Transverse colon (tissue), 4 donors: Measurements from ENCODE around the gene SLC25A48. TPM values are rescaled to one million over a fixed set of nuclear protein-coding genes. Genes with fewer than 3 reads are reported as not detected.

ENCODE experiments used
- DNase-seq: peaks from one replicate; pipeline ENCODE4 v3.0.0-alpha.2; 2019
- H3K27ac ChIP-seq, 4 donors: fragments of 200-600 bp; sonication (generic); 2 replicates each; pipeline ENCODE4 v1.5.1; 2016 to 2018; ENCODE audit warnings: inconsistent platforms in 4 of 4
- H3K27me3 ChIP-seq: fragments of 200-600 bp; sonication (generic); 2 replicates; pipeline ENCODE4 v1.5.1; 2017; ENCODE audit warnings: inconsistent platforms
- H3K36me3 ChIP-seq, 4 donors: fragments of 200-600 bp; sonication (generic); 2 replicates each; pipeline ENCODE4 v1.5.1; 2017 to 2019; ENCODE audit warnings: inconsistent platforms in 4 of 4
- H3K4me1 ChIP-seq, 4 donors: fragments of 200-600 bp; sonication (generic); 2 replicates each; pipeline ENCODE4 v1.5.1; 2017 to 2020; ENCODE audit warnings: inconsistent platforms in 4 of 4
- H3K4me3 ChIP-seq, 4 donors: fragments of 200-600 bp; sonication (generic); 1 replicate in 1 of 4; 2 replicates in 3 of 4; pipeline versions ENCODE4 v1.5.1 to v1.6.1; 2017 to 2019; ENCODE audit warnings: inconsistent platforms in 4 of 4
- H3K9me3 ChIP-seq, 2 donors: fragments of 200-600 bp; sonication (generic); 2 replicates each; pipeline ENCODE4 v1.5.1; 2017 to 2019; ENCODE audit warnings: inconsistent platforms in 2 of 2
- EP300 ChIP-seq: sonication (generic); formaldehyde crosslinking; IDR thresholded peaks from one replicate; pipeline ENCODE4 v1.6.1; 2017; ENCODE audit warnings: antibody characterized with exemption, low read depth
- POLR2A ChIP-seq: fragments of 450-650 bp; IDR thresholded peaks from one replicate; pipeline ENCODE4 v1.6.1; 2016; ENCODE audit warnings: antibody characterized with exemption, mild to moderate bottlenecking, moderate library complexity
- POLR2AphosphoS5 ChIP-seq, 3 donors: sonication (generic); formaldehyde crosslinking; IDR thresholded peaks; one replicate each; pipeline ENCODE4 v1.6.1; 2016; ENCODE audit warnings: antibody characterized with exemption in 3 of 3
- WGBS, 2 donors: methylation state at CpG; one replicate each; pipeline ENCODE4 v1.1.5; 2018; ENCODE audit warnings: low coverage in 1 of 2; 5-methylcytosine and 5-hydroxymethylcytosine counted together
- in situ Hi-C, 4 donors: fragments of 200-750 bp; cut with MboI; loops; one replicate each; pipeline versions ENCODE4 v1.15.0 to v1.15.1; 2017; ENCODE audit warnings: low sequenced_read_pairs in 3 of 4, low pct_ligation_motif_present in 1 of 4, low pct_unique_long_range_greater_than_20kb in 1 of 4
- intact Hi-C: fragments of 100-400 bp; cut with DNase I; formaldehyde crosslinking; loops from one replicate; pipeline ENCODE4 v1.15.1; 2023; ENCODE audit warnings: low total_unique reads
- total RNA-seq, 4 donors: library from RNA; depleted of rRNA; stranded (reverse); fragments of >200 nt; gene quantifications; one replicate each; pipeline ENCODE4 v1.1.0, GENCODE V29; 2016
- TF ChIP-seq, protein P1 (sequence below), 5 experiments: fragments of 200-600 bp in 3 of 5; fragments of 450-650 bp in 2 of 5; sonication (generic) in 3 of 5; IDR thresholded peaks; 1 replicate in 2 of 5; 2 replicates in 3 of 5; pipeline ENCODE4 v1.5.1; 2016 to 2017; ENCODE audit warnings: antibody characterized with exemption in 5 of 5, inconsistent platforms in 3 of 5, mild to moderate bottlenecking in 2 of 5, moderate library complexity in 1 of 5

The SLC25A48 gene
- total RNA-seq, 4 donors from 2014 or later: 0.48 to 2.6 (median 1.8) TPM; not detected in 1

DNA sequence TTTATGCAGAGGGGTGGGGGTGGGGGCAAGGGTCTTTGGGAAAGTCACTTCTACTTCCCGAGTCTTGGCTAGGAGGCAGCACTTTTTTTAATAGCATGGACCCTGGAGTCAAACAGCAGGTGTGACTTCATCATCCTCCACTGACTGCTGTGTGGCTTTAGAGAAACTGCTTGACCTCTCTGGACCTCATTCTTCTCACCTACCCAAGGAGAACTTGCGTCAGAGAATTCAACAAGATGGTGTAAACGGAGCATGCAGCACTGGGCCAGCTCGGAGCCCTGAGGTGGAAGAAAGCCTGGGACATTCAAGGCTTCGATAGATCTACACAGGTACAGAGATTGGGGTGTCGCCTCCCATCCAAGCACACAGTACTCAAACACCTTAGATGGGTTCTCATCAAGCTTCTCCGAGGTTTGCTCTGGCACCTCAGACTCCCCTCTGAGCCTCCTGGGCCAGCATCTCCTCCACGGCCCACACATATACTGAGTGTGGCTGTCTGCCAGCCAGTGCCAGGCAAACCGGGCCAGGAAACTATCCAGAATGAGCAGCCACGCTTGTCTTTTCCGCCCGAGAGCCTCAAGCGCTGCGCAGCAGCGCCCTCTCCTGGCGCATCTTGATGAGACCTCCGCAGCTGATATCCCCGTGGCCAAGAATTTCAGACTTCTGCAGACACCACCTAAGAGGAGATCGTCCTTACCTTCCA lies 4.6 kb upstream of the SLC25A48 start:
- 28% methylated on average over 19 of the region's 19 CpGs; no CpG with 5 or more reads in 1 of the 2 donors for WGBS, 2 donors
- Histone ChIP-seq H3K9me3 (no peaks in the 10 kb centered on the region), H3K4me3 (no peak overlapping the region), H3K27ac (no peak overlapping the region), H3K36me3 (no peaks in the 10 kb centered on the region), H3K4me1 (peaks cover 0 to 8% (median 4%) of the 10 kb centered on the region in 4 donors), H3K27me3 (peaks cover 45% of the 10 kb centered on the region)
- intact Hi-C loops: loop anchor here (5.0 to 10.0 kb wide), 2 partner anchors 263 to 345 kb away; no protein-coding TSS in a partner anchor
- TF ChIP-seq, protein P1, sequence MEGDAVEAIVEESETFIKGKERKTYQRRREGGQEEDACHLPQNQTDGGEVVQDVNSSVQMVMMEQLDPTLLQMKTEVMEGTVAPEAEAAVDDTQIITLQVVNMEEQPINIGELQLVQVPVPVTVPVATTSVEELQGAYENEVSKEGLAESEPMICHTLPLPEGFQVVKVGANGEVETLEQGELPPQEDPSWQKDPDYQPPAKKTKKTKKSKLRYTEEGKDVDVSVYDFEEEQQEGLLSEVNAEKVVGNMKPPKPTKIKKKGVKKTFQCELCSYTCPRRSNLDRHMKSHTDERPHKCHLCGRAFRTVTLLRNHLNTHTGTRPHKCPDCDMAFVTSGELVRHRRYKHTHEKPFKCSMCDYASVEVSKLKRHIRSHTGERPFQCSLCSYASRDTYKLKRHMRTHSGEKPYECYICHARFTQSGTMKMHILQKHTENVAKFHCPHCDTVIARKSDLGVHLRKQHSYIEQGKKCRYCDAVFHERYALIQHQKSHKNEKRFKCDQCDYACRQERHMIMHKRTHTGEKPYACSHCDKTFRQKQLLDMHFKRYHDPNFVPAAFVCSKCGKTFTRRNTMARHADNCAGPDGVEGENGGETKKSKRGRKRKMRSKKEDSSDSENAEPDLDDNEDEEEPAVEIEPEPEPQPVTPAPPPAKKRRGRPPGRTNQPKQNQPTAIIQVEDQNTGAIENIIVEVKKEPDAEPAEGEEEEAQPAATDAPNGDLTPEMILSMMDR (IDR thresholded peaks at IDR 0.05): peak; percentile 73 to 84 (median 77)
- TF ChIP-seq POLR2A: no peak
- peak; percentile 76 for DNase-seq
- in situ Hi-C loops: loop anchor here (5.0 to 25.0 kb wide), 3 partner anchors 273 to 368 kb away; partner anchors contain the start of gene TIFAB (in 2 of the 4)

DNA sequence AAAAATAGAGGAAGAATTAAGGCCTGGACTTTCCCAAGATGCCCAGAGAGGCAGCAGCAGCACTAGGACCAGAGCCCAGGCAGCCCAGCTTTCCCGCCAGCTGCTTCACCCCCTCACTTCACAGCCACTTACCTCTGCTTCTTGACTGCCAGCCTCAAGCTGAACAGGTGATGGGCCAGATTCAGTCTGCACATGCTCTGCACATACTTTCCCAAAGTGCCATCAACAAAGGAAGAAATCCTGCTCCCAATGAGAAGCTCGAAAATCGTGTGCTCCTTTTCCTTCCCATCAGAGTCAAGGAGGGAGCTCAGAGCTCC lies 4.1 kb upstream of the SLC25A48 start:
- WGBS, 2 donors: 58% methylated on average over 3 of the region's 3 CpGs; no CpG with 5 or more reads in 1 of the 2 donors
- intact Hi-C loops: loop anchor here (5.0 to 10.0 kb wide), 2 partner anchors 263 to 346 kb away; no protein-coding TSS in a partner anchor
- Histone ChIP-seq H3K4me1 (peaks cover 0 to 14% (median 6%) of the 10 kb centered on the region in 4 donors), H3K9me3 (no peaks in the 10 kb centered on the region), H3K4me3 (no peak overlapping the region), H3K36me3 (no peaks in the 10 kb centered on the region), H3K27me3 (peaks cover 51% of the 10 kb centered on the region), H3K27ac (no peak overlapping the region)
- TF ChIP-seq, protein P1 (IDR thresholded peaks at IDR 0.05): peak in 2 of 5 experiments; percentile 1 to 2
- TF ChIP-seq POLR2AphosphoS5 (IDR thresholded peaks at IDR 0.05): no peak
- in situ Hi-C loops: loop anchor here in 3 of 4 donors (5.0 to 25.0 kb wide), 3 partner anchors 273 to 368 kb away; partner anchors contain the start of gene TIFAB (in 2 of the 3)
- no peak for DNase-seq

DNA sequence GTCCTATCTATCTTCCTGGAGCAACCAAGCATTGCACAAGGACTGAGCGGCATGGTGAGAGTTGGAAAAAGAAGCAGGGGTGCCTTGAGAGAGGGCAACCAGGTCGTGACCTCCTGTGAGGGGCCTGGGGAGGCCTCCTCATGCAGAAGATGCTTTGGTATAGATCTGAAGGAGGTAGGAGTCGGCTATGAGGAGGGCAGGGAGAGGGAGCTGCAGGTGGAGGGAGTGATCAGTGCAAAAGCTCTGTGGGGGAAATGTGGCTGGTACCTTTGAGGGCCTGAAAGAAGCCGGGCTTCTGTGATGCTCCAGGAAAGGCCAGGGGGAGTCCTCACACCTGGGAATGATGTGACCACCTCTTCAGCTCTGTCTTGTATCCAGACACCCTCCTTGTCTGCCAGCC lies 3.6 kb upstream of the SLC25A48 start:
- TF ChIP-seq, protein P1 (IDR thresholded peaks at IDR 0.05): no peak
- TF ChIP-seq POLR2AphosphoS5 (IDR thresholded peaks at IDR 0.05) (no peak), POLR2A (no peak), EP300 (no peak)
- Histone ChIP-seq H3K27ac (no peak overlapping the region), H3K9me3 (no peaks in the 10 kb centered on the region), H3K4me3 (no peak overlapping the region), H3K4me1 (peaks cover 0 to 14% (median 6%) of the 10 kb centered on the region in 4 donors), H3K27me3 (peaks cover 54% of the 10 kb centered on the region), H3K36me3 (no peaks in the 10 kb centered on the region)
- in situ Hi-C loops (loop anchor here in 3 of 4 donors (5.0 to 25.0 kb wide), 3 partner anchors 274 to 369 kb away; partner anchors contain the start of gene TIFAB (in 2 of the 3)), intact Hi-C loops (loop anchor here (5.0 to 10.0 kb wide), 2 partner anchors 264 to 346 kb away; no protein-coding TSS in a partner anchor)
- 80% methylated on average over 1 to 4 of the region's 4 CpGs for WGBS, 2 donors
- no peak for DNase-seq

DNA sequence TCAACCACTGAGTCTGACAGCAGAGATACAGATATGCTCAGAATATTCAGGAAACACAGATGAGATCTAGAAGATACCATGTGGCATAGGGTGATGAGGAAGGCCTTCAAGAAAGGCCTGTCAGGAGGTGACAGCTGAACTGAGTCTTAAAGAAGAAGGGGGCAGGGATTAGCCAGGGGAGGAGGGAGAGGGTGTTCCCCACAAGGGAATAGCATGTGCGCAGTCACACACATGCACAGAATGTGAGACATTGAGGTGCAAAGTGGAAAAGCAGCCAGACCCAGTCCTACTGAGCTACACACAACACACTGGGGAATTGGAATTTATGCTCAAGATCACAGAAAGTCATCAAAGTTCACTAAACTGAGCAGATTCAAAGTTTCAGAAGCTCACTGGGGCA lies 3.0 kb upstream of the SLC25A48 start:
- in situ Hi-C loops (loop anchor here in 3 of 4 donors (5.0 to 25.0 kb wide), 3 partner anchors 274 to 369 kb away; partner anchors contain the start of gene TIFAB (in 2 of the 3)), intact Hi-C loops (loop anchor here (5.0 to 10.0 kb wide), 2 partner anchors 264 to 347 kb away; no protein-coding TSS in a partner anchor)
- H3K36me3 ChIP-seq: no peaks in the 10 kb centered on the region
- H3K4me3 ChIP-seq: no peak overlapping the region
- H3K4me1 ChIP-seq: peaks cover 0 to 14% (median 6%) of the 10 kb centered on the region in 4 donors
- peaks cover 57% of the 10 kb centered on the region for H3K27me3 ChIP-seq
- H3K9me3 ChIP-seq: no peaks in the 10 kb centered on the region
- TF ChIP-seq POLR2AphosphoS5 (IDR thresholded peaks at IDR 0.05) (no peak), EP300 (no peak), POLR2A (no peak)
- TF ChIP-seq, protein P1 (IDR thresholded peaks at IDR 0.05): no peak
- no peak overlapping the region for H3K27ac ChIP-seq
- WGBS, 2 donors: 86 to 100% methylated on average over 1 of the region's 1 CpG
- DNase-seq: no peak
